ENCODE data around the gene ZFP36L1.
"Not testable (repeated sequence)": the region's sequence is repeated elsewhere in the genome, so short reads cannot be mapped to it uniquely, and the experiment has no call there.

Gene ZFP36L1

DNA sequence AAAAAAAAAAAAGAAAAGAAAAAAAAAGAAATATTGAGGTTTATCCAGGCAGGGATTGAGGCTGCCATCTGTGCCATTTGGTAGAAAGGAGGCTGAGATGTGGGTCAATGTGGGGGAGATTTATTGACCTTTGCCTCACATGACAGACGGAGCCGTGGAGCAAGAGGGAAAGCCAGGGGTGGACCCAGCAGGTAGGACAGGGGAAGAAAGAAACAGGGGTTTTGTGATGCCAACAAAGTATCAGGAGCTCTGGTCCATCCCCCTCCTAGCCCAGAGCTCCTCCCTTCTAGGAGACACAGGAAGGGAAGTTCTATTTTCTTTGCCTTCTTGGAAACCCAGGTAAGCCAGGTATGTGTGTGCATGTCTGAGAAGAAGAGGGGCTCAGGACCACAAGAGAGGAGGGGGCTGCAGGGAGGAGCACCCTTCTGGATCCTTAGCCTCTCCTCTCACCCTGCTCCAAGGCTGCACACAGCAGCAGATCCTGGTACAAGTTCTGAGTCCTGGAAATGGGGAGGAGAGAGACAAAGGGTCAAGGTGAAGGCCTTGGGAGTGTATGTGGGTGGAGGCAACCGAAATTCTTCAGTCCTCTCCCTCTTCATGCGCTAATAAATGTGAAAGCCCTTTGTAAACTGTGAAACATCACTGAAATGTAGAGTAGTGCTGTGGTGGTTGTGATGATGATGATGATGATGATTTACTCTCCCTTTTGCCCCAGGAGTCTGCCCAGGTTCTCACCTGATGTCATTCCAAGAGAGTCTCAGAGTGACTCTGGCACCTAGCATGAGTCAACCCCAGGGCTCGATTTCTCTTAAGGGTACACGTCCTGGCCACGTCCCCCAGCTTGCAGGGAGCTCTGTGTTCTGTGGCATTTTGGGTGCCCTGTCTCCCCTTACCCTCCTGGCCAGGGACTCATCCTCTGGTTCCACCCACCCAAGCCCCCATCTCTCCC is 26.3 kb downstream of the ZFP36L1 start:
- DNase-seq (ENCODE audit: extremely low read depth in 1 of 2, low read depth in 1 of 2): no peak

DNA sequence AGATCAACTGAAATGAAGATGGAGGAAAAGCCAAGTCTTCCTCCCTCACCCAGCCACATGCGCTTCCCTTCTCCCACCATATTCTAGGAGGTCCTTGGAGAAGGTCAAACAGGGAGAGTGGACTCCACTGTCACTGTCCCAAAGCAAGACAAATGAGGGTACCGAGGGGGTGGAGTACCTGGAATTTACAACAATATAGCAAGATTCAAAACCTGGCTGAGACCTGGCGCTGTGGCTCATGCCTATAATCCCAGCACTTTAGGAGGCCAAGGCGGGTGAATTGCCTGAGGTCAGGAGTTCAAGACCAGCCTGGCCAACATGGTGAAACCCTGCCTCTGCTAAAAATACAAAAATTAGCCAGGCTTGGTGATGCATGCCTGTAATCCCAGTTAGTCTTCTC is 29.0 kb downstream of the ZFP36L1 start:
- DNase-seq (ENCODE audit: extremely low read depth in 1 of 2, low read depth in 1 of 2): not testable (repeated sequence)

DNA sequence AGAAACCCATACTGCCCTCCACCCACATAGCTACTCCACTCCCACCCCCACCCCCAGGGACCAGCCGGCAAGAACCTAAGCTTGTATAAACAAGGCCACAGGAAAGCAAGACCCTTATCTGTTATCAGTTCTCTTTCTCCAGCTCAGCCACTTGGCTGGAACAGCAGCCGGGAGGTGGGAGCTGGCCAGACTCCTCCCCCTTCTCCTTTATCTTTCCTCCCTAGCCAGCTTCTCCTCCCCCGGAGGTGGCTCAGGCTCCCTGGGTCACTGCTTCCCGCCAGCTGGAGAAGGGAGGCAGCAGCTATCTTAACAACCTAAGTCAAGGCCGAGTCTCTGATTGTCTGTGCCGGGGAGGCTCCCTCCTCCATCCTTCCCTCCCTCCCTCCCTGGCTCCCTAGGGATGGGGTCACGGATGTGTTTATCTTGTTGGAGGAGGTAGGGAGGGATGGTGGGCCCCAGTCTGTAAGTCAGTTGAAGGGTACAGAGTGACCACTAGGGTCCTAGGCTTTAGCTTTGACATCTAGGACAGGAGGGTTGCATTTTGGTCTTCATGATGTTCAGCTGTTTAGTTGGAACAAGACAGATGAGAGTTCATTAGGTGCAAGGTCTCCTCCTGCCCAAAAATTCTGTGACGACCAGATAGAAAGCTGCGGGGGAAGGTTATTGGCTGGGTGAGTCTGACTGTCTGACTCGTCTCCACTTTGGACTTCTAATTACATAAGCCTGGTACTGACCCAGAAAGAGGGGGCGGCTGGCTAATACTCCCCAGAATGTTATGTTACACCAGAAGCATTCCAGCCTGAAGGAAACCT is 29.7 kb downstream of the ZFP36L1 start:
- no peak for DNase-seq (ENCODE audit: extremely low read depth in 1 of 2, low read depth in 1 of 2)

DNA sequence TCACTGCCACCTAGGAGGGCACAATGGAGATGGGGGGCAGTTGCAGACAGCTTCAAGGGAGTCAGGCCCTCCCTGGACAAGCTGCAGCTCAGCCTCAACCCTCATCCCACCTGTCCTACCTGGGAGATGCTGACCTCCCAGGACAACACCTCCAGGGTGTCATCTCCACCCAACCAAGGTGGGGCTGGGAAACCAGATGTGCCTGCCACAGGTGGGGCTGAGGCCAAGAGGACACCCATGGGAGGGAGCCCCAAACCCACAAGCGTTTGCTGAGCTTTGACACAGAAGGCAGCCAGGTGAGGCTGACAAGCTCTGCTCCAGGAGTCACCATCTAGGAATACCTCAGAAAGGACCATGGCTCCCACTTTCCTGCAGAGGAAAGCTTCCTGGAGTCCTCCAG is 31.5 kb downstream of the ZFP36L1 start:
- DNase-seq (ENCODE audit: extremely low read depth in 1 of 2, low read depth in 1 of 2): no peak

DNA sequence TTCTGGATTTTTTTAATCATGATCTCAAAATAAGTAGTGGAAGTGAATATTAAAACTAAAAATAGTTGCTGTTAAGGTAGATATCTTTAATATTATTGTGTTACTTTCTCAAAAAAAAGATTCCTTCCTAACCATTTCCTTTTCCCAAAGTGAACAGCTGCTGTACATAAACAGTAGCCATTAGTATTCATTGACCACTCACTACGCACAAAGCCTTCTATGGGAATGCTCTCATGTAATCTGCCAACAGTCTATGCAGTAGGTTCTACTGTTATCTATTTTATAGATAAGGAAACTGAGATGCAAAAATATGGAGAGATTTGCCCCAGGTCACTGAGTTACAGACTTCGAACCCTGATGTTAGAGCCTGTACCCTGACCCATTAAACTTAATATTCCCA is 32.1 kb downstream of the ZFP36L1 start:
- DNase-seq (ENCODE audit: extremely low read depth in 1 of 2, low read depth in 1 of 2): no peak

DNA sequence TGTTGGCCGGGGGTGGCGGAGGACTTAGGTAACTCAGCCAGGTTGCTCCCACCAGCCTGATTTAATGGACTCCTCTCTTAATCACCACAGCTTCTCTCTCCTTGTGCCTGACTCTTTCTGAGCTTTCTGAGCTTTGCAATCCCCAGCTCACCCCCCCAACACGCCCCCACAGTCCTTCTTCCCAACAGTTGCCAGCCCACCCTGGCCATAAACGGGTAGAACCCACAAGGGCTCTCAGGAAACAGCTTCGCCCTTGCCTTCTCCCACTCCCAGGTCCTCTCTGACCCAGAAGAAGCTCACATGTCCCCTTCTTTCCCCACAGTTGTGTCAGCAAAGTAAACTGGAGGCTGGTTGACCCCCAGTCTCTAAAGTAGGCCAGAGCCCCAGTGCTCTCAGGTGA is 32.9 kb downstream of the ZFP36L1 start:
- no peak for DNase-seq (ENCODE audit: extremely low read depth in 1 of 2, low read depth in 1 of 2)

DNA sequence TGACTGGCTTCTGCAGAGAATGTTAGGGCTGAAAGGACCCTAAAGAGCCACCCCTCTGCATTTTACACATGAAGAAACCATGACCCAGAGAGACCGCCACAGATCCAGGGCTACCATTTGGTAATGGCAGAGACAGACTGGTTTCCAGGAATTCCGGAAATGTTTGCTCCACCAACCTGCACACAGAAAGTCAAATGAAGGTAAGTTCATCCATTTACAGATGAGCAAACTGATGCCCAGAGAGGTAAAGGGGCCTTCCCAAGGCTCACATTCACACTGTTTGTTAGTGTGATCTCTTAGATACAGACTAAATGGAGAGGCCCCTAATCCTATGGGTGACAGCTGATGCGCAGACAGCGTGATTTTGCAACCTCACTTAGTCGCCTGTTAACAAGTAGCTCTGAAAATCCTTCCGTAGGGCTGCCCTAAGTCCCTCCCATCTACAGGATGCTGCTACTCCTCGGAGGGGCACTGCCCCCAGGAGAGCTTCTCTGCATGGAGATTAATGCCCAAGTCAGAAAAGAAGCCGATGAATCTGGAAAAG is 33.8 kb downstream of the ZFP36L1 start:
- no peak for DNase-seq (ENCODE audit: extremely low read depth in 1 of 2, low read depth in 1 of 2)

DNA sequence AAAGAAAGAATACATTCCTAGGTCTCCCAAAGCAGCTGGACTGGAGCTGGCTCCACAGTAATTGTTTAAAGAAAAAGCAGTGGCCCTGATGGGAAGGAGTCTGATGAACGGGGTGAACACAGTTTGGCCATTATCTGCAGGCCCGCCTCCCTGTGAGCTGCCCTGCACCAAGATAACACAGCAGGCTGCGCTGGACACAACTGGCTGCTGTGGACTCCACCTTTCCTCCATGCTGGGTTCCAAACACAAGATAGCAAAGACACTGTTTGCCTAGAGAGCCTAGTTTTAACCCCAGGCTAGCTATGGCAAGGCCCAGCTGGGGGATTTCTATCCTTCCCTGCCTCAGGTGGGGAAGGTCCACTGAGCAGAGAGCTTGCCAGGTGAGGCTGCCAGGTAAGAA is 34.6 kb downstream of the ZFP36L1 start:
- DNase-seq (ENCODE audit: extremely low read depth in 1 of 2, low read depth in 1 of 2): no peak

DNA sequence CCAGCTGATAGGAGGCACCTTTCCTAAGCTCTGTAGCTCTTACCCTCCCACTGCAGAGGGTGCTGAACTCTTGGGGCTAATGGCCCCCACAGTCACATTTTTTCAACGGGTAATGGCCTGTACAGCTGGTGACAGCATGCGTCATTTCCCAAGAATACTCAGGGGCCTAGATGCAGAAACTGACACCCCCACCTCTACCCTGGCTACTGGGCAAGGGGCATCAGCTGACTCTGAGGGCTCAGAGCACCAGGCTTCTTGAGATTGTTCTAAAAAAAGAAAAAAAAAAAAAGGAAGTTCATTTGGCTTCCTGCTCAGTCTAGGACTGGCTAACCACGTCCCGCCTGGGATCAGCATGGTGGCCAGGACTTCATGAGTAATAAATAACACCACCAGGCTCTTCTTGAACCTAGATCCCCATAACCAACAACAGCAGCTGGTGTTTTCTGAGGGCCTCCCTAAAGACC is 35.2 kb downstream of the ZFP36L1 start:
- DNase-seq (ENCODE audit: extremely low read depth in 1 of 2, low read depth in 1 of 2): no peak

DNA sequence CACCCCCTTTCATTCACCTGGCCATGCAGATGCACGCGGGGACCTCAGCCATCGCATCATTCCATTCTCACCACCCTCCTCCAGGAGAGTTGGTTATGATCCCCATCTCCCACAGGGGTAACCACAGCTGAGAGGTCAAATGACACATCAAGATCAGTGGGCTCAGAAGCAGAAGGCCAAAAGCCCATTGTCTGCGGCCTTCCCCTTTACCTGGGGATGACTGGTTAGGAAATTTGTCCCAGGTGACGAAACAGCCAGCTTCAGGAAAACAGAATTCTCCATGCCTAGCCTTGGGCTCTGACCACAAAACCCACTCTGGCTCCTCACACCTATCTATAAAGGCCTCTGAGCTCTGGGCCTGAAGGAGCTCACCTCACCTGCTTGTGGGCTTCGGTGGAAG is 36.1 kb downstream of the ZFP36L1 start:
- DNase-seq (ENCODE audit: extremely low read depth in 1 of 2, low read depth in 1 of 2): no peak

DNA sequence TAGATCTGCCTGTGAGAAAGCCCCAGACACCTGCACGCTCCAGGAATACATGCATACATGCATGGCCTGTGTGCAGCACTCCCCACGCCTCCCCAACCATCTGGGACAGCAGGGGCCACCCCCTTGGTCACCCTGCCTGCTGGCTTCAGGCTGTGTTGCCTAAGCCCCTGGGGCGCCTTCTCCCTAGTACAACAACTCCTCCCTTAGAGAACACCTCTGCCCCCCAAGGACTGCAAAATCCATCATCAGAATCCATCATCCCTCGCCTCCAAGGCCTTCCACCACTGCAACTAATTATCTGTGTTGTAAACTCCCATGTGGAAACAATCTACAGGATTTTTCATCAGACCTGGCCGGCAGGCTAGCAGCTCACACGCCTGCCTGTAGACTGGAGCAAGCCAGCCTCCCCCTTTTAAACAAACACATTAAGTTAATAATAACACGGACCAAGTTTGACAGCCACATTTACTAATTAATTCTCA is 36.8 kb downstream of the ZFP36L1 start:
- DNase-seq (ENCODE audit: extremely low read depth in 1 of 2, low read depth in 1 of 2): no peak

DNA sequence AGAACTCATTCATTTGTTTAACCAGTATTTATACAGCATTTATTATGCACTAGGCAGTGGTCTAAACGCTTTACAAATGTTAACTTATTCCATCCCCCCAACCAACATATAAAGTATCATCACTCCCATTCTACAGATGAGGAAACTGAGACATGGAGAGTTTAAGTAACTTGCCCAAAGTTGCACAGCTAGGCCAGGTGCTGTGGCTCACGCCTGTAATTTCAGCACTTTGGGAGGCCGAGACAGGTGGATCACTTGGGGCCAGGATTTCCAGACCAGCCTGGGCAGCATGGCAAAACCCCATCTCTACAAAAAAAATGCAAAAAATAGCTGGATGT is 37.9 kb downstream of the ZFP36L1 start:
- no peak for DNase-seq (ENCODE audit: extremely low read depth in 1 of 2, low read depth in 1 of 2)

DNA sequence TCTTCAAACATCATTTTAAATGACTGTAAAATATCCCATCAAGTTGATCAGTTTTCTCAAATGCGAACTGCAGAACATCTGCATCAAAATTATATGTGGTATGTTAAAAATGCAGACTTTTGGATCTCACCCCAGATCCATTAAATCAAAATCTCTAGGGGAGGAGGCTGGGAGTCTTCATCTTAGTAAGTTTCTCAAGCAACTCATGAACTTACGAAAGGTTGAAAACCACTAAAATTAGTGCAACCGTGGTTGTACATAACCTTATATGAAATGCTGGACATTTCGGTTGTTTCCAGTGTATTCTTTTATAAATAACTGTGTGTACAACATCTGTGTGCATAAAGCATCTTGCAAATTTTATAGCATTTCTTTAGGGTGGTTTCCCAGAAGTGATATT is 39.2 kb downstream of the ZFP36L1 start:
- DNase-seq (ENCODE audit: extremely low read depth in 1 of 2, low read depth in 1 of 2): no peak

DNA sequence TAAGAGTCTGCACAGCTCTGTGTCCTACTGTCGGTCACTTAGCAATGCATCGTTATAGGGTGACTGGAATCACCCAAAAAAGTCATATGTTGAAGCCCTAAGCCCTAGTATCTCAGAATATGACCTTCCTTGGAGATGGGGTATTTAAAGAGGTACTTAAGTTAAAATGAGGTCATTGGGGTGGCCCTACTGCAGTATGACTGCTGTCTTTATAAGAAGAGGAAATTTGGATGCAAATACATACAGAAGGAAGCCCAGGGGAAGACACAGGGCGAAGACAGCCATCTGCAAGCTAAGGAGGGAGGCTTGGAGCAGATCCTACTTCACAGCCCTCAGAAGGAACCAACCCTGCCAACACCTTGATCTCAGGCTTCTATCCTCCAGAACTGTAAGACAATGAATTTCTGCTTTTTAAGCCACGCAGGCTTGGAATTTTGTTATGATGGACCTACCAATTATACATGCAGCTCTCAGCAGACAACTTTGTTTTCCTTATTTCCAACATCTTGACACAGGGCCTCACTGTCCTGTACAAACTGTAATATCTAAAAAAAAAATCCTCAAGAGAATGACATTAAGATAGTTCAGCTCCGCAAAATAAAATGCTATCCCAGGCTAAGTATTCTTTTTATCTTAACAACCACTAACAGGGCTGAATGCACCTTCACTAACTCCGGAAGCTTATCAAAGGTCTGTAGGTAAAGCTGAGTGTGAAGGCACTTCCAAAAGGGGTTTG is 40.4 kb downstream of the ZFP36L1 start:
- no peak for DNase-seq (ENCODE audit: extremely low read depth in 1 of 2, low read depth in 1 of 2)

DNA sequence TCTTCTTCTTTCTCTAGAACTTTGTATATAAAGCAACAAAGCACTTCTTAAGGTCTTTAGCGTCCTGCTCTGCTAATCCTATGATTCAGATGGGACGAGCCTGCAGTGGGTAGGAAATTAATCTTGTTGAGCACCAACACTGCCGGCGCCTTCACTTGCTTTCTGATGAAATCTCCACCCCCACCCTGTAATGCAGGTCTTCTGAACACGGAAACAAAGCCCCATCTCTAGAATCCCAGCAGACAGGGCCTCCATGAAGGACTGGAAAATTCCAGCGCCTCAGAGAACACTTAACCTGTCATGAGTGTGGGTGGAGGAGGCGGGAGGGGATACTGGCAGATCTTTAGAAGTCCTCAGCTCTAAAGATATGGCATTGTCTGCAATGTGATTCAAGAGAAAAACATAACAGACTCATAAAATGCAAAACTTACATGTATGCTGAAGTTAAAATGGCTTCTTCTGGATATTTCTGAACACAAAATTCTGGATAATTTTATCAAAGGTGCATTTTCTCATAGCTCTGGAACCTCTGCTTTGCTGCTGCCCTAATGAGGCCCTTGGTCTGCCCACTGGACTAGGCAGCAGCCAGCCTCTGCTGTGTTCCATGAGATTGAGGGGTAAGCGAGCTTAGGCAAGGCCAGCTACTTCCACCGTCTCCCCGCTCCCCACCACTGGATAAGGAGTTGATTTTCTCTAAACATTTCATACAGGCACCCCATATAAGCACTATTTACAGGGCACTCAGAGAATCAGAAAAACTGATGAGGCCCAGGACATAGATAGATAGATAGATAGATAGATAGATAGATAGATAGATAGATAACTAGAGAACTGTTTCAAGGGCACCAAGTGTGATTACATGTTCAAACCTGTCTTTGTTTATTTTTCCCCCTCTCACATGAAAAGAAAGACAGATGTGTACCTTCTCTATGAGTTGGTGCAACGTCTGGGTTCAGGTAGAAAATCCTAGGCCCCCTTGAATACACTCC is 43.1 kb downstream of the ZFP36L1 start:
- no peak for DNase-seq (ENCODE audit: extremely low read depth in 1 of 2, low read depth in 1 of 2)

DNA sequence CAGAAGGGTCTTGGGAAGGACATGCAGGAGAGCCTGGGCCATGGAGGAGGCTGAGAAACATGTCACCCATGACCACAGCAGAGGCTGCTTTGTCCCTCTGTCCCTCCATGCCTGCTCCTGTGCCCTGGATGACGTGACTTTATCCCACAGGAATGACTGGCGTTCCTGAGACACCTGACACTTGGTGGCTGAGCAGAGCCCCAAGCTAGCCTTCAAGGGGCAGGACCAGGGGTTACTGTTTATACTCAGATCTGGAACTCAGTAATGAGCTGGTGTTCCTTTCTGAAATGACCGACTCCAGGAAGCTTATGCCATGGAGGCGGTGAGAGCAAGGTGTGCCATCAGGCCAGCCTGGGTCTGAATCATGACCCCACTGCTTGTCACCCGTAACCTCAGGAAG is 44.2 kb downstream of the ZFP36L1 start:
- DNase-seq (ENCODE audit: extremely low read depth in 1 of 2, low read depth in 1 of 2): no peak

DNA sequence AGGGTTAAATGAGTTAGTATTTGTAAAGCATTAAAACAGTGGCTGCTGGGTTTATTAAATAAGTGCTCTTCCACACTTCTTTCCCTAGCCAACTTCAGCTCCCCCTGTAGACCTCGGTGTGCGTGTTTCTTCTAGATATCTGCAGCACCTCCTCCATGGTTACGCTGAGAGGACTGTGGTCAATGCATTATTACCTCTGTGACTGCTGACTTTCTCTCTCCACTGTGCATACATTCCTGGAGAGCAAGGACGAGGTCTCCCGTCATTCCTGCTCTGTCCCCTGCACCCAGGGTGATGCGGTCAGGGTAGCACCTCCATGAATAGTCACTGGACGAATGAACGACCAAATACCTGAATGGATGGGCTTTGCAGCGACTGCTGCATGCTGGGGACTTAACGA is 44.6 kb downstream of the ZFP36L1 start:
- DNase-seq (ENCODE audit: extremely low read depth in 1 of 2, low read depth in 1 of 2): no peak

DNA sequence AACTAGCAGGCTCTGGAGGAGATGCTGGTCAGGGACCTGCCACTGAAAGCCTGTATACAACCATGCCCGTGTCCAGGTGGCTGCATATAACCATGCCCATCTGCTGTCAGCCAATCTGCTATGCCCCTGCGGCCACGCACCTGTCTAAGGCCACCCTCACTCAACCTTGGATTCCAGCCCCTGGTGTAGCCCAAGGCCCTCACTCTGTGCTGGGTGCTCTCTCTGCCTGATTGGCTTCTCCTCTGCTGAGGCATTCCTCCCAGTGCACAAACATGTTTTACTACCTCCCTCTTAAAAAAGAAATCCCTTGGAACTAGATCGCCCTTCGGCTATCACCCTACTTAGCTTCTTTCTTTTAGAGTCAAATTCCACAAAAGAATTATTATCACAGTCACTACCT is 45.5 kb downstream of the ZFP36L1 start:
- DNase-seq (ENCODE audit: extremely low read depth in 1 of 2, low read depth in 1 of 2): no peak

DNA sequence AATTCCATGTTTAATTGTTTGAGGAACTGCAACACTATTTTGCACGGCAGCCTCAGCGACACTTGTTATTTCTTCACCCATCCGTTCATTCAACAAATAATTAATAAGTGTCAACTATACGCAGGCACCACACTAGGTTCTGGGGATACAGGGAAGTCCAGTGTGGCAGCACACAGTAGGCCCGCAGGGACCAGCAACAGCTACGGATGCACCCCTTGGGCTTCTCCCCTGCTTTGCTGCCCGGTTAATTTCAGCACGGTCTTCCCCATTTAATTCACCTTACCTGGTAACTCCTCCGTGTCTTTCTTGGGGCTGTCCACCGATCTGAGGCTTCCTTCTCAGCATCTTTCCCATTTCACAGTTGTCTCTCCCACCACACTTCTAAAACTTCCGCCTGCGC is 48.3 kb downstream of the ZFP36L1 start:
- DNase-seq (ENCODE audit: extremely low read depth in 1 of 2, low read depth in 1 of 2): no peak
